Measurements from ENCODE around the gene ARHGAP30. TPM values are rescaled to one million over a fixed set of nuclear protein-coding genes. Genes with fewer than 3 reads are reported as not detected.
"Not testable (repeated sequence)": the region's sequence is repeated elsewhere in the genome, so short reads cannot be mapped to it uniquely, and the experiment has no call there.

The ARHGAP30 gene
- total RNA-seq, 1 experiment from 2014 or later: not detected

DNA sequence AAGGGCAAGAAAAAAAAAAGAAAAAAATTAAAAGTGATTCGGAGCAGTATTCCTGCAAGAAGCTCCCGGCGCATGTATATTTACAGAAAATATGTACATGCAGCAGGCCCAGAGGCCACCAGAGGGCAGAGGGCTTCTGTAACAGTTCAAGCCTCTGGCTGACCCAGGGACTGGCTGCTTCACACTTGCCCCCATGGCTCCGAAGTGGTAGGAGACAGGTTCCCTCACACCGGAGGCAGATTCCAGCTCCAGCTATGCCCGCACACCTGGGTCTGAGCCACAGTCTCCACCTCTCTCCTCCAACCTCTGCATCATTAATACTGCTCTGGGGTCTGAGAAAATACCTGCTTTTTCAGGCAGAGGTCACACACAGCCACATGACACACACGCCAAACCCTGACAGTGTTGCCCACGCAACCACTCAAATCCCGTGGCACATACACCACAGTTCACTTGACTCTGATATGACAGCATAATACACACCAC lies 2.2 kb upstream of the ARHGAP30 start:
- Histone ChIP-seq H3K4me3 (no peak overlapping the region), H3K27me3 (replicated peaks) (no peaks in the 10 kb centered on the region), H3K36me3 (no peaks in the 10 kb centered on the region), H3K9me3 (replicated peaks) (no peaks in the 10 kb centered on the region), H3K27ac (no peak overlapping the region), H3K4me1 (replicated peaks) (no peaks in the 10 kb centered on the region; the same call in 1 of the 2 replicates)
- peak in 1 of 2 experiments; percentile 17 for DNase-seq (ENCODE audit: low read depth in 1 of 2, low spot score in 2 of 2)

DNA sequence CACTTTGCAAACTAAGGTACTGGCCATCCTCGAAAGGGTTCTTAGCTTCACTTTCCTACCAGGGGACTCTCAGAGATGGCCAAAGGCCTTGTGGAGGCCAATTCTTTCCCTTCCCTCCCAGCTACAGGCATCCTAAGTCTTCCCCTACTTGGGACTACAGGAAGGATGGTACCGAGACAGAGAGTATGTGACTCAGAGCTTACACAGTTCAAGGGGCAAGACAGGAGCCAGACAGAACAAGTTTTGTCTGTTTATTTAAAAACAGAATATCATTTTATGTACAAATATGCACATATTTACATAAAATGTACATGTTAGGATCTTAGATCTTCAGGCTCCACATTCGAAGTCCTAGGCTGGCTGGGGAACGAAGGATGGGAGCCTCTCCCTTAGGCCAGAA lies 1.1 kb upstream of the ARHGAP30 start:
- no peaks in the 10 kb centered on the region; the same call in 1 of the 2 replicates for H3K4me1 ChIP-seq (replicated peaks)
- no peaks in the 10 kb centered on the region for H3K27me3 ChIP-seq (replicated peaks)
- no peak overlapping the region for H3K27ac ChIP-seq

DNA sequence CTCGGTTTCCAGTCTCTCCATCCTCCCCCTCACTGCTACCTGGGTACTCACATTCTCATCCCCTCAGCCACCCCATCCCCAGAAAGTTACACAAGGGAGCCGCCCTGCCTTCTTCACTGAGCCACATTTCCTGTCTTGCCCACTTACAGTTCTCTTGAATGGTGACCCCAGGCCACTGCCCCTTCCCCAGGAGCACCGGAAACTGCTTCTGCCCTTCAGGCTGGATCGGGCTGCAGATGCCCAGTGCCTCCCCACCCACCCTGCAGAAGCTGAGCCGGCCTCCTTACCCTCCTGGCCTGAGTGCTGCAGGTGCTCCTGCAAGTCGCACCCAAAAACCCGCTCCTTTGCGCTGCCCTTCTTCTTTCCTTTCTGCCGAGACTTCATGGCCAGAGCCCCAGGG lies 450 bp downstream of the ARHGAP30 start:
- no peak for DNase-seq (ENCODE audit: low read depth in 1 of 2, low spot score in 2 of 2)
- Histone ChIP-seq H3K27me3 (replicated peaks) (peaks cover 5% of the 10 kb centered on the region; the same call in 1 of the 2 replicates), H3K36me3 (no peaks in the 10 kb centered on the region), H3K27ac (no peak overlapping the region), H3K4me3 (no peak overlapping the region), H3K4me1 (replicated peaks) (no peaks in the 10 kb centered on the region; the same call in 1 of the 2 replicates), H3K9me3 (replicated peaks) (no peaks in the 10 kb centered on the region)

More for the DNA sequence above, 1.1 kb upstream of the ARHGAP30 start:
- Histone ChIP-seq H3K4me3 (no peak overlapping the region), H3K36me3 (no peaks in the 10 kb centered on the region), H3K9me3 (replicated peaks) (no peaks in the 10 kb centered on the region)
- DNase-seq (ENCODE audit: low read depth in 1 of 2, low spot score in 2 of 2): no peak

DNA sequence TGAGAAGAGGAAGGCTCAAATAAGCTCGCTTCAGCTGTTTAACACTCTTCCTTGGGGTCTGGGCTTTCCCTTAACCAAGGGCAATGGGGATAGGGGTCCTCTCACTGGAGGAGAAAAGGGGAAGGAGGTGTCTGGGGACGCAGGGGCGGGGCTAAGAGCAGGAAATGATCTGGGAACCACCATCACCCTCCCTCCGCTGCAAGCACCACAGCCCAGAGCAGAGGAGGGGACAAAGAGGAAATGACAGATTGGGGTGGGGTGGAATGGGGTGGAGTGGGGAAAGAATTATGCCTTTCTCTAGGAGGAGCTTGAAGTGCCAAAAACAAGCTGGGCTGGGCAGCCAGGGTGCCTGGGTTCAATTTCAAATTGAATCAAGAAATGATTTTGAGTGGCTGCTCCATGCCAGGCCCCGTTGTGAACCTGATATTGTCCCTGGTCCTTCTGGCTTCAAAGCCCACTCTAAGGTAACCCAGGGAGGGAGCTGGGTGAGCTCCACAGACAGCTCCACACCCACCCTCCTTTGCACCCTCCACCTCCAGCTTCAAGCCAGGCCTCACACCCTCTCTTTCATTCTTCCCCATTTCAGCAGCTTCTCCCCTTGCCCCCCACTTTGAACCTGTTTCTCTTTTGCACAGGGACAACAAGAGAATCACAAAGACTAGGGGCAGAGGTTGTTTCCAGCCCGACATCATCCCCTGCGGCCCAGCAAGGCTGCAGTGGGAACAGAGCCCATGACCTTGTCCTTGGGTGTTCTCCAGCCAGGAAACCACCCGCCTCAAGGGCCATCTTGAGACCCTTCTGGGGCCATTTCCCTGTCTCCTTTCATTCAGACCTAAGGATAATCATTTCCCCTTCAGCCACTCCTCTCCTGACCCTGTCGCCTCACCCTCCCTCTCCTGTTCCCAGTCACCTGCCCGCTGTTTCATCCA lies 1.1 kb downstream of the ARHGAP30 start:
- H3K27me3 ChIP-seq (replicated peaks): peaks cover 7% of the 10 kb centered on the region; the same call in 1 of the 2 replicates
- no peak overlapping the region for H3K4me3 ChIP-seq
- H3K9me3 ChIP-seq (replicated peaks): no peaks in the 10 kb centered on the region
- H3K27ac ChIP-seq: no peak overlapping the region
- DNase-seq (ENCODE audit: low read depth in 1 of 2, low spot score in 2 of 2): no peak
- no peaks in the 10 kb centered on the region; the same call in 1 of the 2 replicates for H3K4me1 ChIP-seq (replicated peaks)
- no peaks in the 10 kb centered on the region for H3K36me3 ChIP-seq

DNA sequence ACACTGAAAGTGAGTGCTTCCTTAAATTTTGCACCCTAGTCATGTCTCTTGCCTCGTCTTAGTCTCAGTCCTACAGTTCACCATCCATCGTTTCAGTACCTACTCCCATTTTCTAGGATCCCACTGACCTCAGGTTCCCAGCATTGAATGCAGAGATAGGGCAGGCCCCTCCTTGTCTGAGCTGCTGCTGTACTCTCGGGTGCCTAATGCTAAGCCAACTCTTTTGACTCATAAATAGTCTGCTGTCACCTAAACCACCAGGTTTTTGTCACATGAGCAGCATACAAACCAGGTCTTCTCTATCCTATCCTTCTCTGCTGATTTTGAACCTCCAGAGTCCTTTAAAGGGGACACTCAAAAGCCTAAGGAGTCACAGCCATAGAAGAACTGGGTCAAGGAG lies 3.0 kb downstream of the ARHGAP30 start:
- H3K36me3 ChIP-seq: no peaks in the 10 kb centered on the region
- no peak for DNase-seq (ENCODE audit: low read depth in 1 of 2, low spot score in 2 of 2)
- H3K27me3 ChIP-seq (replicated peaks): peaks cover 13% of the 10 kb centered on the region
- no peaks in the 10 kb centered on the region; the same call in 1 of the 2 replicates for H3K4me1 ChIP-seq (replicated peaks)
- no peak overlapping the region for H3K4me3 ChIP-seq
- no peaks in the 10 kb centered on the region for H3K9me3 ChIP-seq (replicated peaks)
- no peak overlapping the region for H3K27ac ChIP-seq

DNA sequence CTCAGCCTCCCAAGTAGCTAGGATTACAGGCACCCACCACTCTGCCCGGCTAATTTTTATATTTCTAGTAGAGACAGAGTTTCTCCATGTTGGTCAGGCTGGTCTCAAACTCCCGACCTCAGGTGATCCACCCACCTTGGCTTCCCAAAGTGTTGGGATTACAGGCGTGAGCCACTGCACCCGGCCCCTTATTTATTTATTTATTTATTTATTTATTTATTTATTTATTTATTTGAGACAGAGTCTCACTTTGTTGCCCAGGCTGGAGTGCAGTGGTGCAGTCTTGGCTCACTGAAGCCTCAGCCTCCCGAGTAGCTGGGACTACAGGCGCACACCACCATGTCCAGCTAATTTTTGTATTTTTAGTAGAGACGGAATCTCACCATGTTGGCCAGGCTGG lies 4.0 kb downstream of the ARHGAP30 start:
- H3K27ac ChIP-seq; H3K4me1 ChIP-seq (replicated peaks); H3K9me3 ChIP-seq (replicated peaks); H3K4me3 ChIP-seq; H3K36me3 ChIP-seq; DNase-seq (ENCODE audit: low read depth in 1 of 2, low spot score in 2 of 2): not testable (repeated sequence)
- peaks cover 13% of the 10 kb centered on the region for H3K27me3 ChIP-seq (replicated peaks)

DNA sequence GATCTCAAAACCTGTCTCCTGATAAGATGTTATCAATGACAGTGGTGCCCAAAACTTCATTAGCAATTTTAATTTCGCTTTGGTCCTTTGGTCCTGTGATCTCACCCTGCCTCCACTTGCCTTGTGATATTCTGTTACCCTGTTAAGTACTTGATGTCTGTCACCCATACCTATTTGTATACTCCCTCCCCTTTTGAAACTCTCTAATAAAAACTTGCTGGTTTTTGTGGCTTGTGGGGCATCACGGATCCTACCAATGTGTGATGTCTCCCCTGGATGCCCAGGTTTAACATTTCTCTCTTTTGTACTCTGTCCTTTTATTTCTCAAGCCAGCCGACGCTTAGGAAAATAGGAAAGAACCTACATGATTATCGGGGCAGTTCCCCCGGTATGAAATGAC lies 5.8 kb downstream of the ARHGAP30 start:
- not testable (repeated sequence) for H3K9me3 ChIP-seq (replicated peaks); H3K4me1 ChIP-seq (replicated peaks); H3K4me3 ChIP-seq; H3K36me3 ChIP-seq; H3K27ac ChIP-seq; DNase-seq (ENCODE audit: low read depth in 1 of 2, low spot score in 2 of 2)
- H3K27me3 ChIP-seq (replicated peaks): peaks cover 13% of the 10 kb centered on the region

DNA sequence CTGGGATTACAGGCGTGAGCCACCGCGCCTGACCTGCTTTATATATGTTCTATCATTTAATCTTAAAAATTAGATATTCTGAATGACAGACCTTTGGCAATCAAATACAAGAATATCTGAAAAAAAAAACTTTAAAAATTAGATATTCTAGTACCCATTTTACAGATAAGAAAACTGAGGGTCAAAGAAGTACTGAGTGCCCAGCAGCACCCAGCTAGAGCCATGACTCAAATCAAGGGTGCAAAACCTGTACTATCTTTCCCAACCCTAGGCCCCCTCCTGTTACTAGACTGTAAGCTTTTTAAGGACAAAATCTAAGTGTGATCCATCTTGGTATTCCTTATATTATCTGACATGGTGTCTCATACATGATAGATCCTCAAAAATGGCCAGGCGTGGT lies 8.3 kb downstream of the ARHGAP30 start:
- DNase-seq (ENCODE audit: low read depth in 1 of 2, low spot score in 2 of 2): no peak
- Histone ChIP-seq H3K27ac (no peak overlapping the region), H3K4me1 (replicated peaks) (no peaks in the 10 kb centered on the region)

DNA sequence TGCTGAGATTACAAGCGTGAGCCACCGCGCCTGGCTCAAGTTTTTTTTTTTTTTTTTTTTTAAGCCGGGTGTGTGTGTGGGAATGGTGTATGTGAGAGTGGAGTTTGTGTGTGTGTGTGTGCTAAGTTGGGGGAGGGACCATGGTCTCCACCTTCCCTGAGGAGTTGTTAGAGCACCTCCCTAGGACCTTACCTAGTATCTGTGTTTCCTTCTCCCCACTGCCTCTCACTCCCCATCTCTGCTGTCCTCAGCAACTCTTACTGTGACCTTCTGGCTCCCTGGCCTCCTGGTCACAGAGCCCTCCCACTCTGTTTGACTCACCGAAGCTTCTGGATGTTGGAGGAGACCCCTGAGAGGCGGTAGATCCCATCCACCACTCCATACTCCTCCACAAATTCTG lies 10.4 kb downstream of the ARHGAP30 start:
- no peak for DNase-seq (ENCODE audit: low read depth in 1 of 2, low spot score in 2 of 2)

More for the DNA sequence above, 8.3 kb downstream of the ARHGAP30 start:
- Histone ChIP-seq H3K4me3 (no peak overlapping the region), H3K27me3 (replicated peaks) (peaks cover 13% of the 10 kb centered on the region), H3K9me3 (replicated peaks) (no peaks in the 10 kb centered on the region), H3K36me3 (no peaks in the 10 kb centered on the region)

DNA sequence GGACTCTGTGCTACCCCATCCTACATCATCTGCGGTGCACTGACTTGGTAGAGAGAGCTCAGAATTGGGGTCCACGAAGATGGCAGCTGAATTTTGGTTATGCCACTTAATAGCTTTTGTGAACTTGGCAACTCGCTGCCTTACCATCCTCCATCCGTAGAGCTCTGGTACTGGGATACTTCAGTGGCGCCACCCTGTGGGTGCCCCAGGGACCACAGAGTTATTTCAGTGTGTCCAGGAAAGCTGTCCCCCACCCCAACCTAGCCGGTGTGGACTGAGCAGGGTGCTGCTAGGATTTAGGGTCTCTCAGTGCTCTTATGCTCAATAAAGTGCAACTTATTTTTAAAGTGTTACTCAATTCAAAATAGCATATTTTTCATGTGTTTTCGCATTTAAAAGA lies 14.9 kb downstream of the ARHGAP30 start:
- H3K4me3 ChIP-seq: no peak overlapping the region
- no peaks in the 10 kb centered on the region for H3K36me3 ChIP-seq
- H3K27me3 ChIP-seq (replicated peaks): no peaks in the 10 kb centered on the region
- no peaks in the 10 kb centered on the region for H3K9me3 ChIP-seq (replicated peaks)
- DNase-seq (ENCODE audit: low read depth in 1 of 2, low spot score in 2 of 2): no peak
- H3K27ac ChIP-seq: no peak overlapping the region
- H3K4me1 ChIP-seq (replicated peaks): no peaks in the 10 kb centered on the region

More for the DNA sequence above, 10.4 kb downstream of the ARHGAP30 start:
- Histone ChIP-seq H3K27me3 (replicated peaks) (peaks cover 9% of the 10 kb centered on the region), H3K27ac (no peak overlapping the region), H3K9me3 (replicated peaks) (no peaks in the 10 kb centered on the region), H3K36me3 (no peaks in the 10 kb centered on the region), H3K4me1 (replicated peaks) (no peaks in the 10 kb centered on the region), H3K4me3 (no peak overlapping the region)

DNA sequence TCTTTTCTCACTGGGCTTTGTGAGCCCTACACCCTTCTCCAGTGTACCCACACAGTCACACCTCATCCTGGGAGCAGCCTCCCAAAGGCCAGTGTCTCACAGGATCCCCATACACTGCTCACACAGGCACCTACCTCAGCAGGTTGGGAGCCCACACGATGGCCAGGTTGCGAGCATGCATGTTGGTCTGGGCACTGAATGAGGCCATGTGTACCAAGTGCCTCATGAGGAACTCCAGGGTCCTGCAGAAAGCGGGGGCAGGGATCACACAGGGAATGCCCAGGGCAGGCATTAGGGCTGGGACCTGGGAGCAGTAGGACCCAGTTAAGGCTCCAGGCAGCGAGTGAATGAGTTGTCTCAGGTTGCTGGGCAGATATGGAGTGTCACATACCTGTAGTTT lies 15.5 kb downstream of the ARHGAP30 start:
- Histone ChIP-seq H3K27me3 (replicated peaks) (no peaks in the 10 kb centered on the region), H3K9me3 (replicated peaks) (no peaks in the 10 kb centered on the region), H3K27ac (no peak overlapping the region), H3K36me3 (no peaks in the 10 kb centered on the region), H3K4me3 (no peak overlapping the region), H3K4me1 (replicated peaks) (no peaks in the 10 kb centered on the region)
- DNase-seq (ENCODE audit: low read depth in 1 of 2, low spot score in 2 of 2): no peak

DNA sequence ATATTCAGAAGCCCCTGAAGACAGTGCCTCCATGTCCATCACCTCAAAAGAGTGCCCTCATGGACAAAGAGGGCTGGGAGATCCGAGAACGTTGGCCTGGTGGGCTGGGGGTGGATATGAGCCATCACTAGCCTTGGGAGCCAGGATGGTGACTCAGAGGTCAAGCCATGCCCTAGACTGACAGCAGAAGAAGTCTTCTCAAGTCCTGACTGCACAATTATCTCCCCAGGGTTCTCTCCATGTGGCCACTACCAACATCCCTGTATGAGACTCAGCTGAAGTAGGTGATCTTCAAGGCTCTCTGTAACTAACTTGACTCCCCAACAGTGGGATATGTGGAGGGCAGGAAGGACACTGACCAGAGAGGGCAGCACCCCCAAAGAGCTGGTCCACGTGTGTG lies 16.8 kb downstream of the ARHGAP30 start:
- H3K4me3 ChIP-seq: no peak overlapping the region
- DNase-seq (ENCODE audit: low read depth in 1 of 2, low spot score in 2 of 2): no peak
- no peaks in the 10 kb centered on the region for H3K36me3 ChIP-seq
- H3K27ac ChIP-seq: no peak overlapping the region
- H3K4me1 ChIP-seq (replicated peaks): no peaks in the 10 kb centered on the region
- H3K9me3 ChIP-seq (replicated peaks): no peaks in the 10 kb centered on the region
- no peaks in the 10 kb centered on the region for H3K27me3 ChIP-seq (replicated peaks)

DNA sequence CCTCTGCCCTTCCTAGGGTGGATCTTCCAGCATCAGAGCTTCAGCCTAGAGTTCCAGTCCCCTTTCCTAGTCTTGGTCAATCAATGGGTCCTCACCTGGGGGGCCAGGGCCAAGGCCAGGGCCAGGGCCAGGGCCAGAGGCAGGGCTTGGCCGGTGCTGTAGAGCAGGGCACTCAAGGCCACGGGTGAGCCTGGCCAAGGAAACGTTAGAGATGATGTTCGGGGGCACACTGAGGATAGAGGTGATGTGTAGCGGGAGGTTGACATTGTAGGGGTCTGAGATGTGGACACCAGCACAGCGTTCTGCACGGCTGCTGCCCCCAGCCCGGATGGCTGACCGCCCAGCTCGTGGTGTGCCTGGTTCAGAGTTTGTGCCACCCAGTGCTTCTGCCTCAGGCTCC lies 18.5 kb downstream of the ARHGAP30 start:
- Histone ChIP-seq H3K27ac (no peak overlapping the region), H3K4me3 (no peak overlapping the region), H3K4me1 (replicated peaks) (no peaks in the 10 kb centered on the region; the same call in 1 of the 2 replicates), H3K27me3 (replicated peaks) (no peaks in the 10 kb centered on the region), H3K36me3 (no peaks in the 10 kb centered on the region), H3K9me3 (replicated peaks) (no peaks in the 10 kb centered on the region)
- DNase-seq (ENCODE audit: low read depth in 1 of 2, low spot score in 2 of 2): no peak

DNA sequence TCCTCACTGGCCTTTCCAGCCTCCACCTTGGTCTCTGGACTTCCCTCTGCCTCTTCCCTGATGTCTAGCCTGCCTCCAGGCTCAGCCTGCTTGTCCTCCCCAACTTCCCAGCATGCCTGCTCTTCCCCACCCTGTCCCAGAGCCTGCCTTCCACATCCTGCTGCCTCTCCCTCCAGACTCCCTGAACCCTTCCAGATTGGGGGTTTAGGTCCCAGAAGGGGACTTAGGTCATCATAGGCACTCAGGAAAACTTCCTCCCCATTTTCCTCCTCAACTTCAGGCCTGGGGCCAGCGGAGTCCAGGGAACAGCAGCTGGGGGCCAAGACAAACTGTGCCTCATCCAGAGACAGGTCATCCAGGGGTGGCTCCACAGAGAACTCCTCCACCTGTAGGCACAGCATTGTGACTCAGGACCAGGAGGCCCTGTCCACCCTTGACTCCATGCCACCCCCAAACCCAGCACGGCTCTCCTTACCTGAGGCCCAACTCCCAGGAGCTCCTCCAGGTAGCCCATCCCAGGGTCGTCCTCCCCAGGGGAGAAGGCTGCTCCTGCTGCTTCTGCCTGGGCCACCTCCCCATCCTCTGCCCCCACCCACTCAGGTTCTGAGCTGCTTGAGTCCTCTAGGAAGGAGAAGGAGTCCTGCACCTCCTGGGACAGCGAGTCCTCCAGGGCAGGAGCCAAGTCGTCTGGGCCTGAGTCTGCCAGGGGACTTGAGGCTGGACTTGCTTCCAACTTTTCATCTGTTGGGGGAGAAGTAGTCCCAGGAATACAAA lies 20.6 kb downstream of the ARHGAP30 start:
- Histone ChIP-seq H3K4me3 (no peak overlapping the region), H3K9me3 (replicated peaks) (no peaks in the 10 kb centered on the region)

More for the DNA sequence above, 20.6 kb downstream of the ARHGAP30 start:
- Histone ChIP-seq H3K4me1 (replicated peaks) (peaks cover 4% of the 10 kb centered on the region), H3K27ac (no peak overlapping the region), H3K36me3 (peaks cover 6% of the 10 kb centered on the region), H3K27me3 (replicated peaks) (no peaks in the 10 kb centered on the region)
- no peak for DNase-seq (ENCODE audit: low read depth in 1 of 2, low spot score in 2 of 2)

Data from SJSA1 (cell line).